ENCODE results near the gene GNAI2.

Gene GNAI2

GRCh38 chr3:50272911-50273688 lies 37.1 kb downstream of the GNAI2 start:
- DNase-seq (ENCODE audit: low spot score) = peak; percentile 98
- in situ Hi-C loops (cut with MboI; ENCODE audit: low sequenced_read_pairs, unreplicated experiment) = loop anchor here (5.0 kb wide), 1 partner anchor 81 kb away; the partner anchor contains the start of gene GNAT1
- peak; percentile 99 for TF ChIP-seq CTCF (IDR thresholded peaks at IDR 0.05; ENCODE audit: borderline replicate concordance, control extremely low read depth, extremely low read depth, insufficient read depth, missing control alignments)

- no peak for DNase-seq (ENCODE audit: low spot score)
- in situ Hi-C loops (cut with MboI; ENCODE audit: low sequenced_read_pairs, unreplicated experiment) = loop anchor here (5.0 kb wide), 1 partner anchor 81 kb away; the partner anchor contains the start of gene GNAT1
- no peak for TF ChIP-seq CTCF (IDR thresholded peaks at IDR 0.05; ENCODE audit: borderline replicate concordance, control extremely low read depth, extremely low read depth, insufficient read depth, missing control alignments)
Observed at GRCh38 chr3:50273689-50274065, 37.7 kb downstream of the GNAI2 start.

GRCh38 chr3:50274371-50275104 lies 38.5 kb downstream of the GNAI2 start:
- peak; percentile 83 for DNase-seq (ENCODE audit: low spot score)
- in situ Hi-C loops (cut with MboI; ENCODE audit: low sequenced_read_pairs, unreplicated experiment) = loop anchor here (5.0 kb wide), 1 partner anchor 82 kb away; the partner anchor contains the start of gene GNAT1
- TF ChIP-seq CTCF (IDR thresholded peaks at IDR 0.05; ENCODE audit: borderline replicate concordance, control extremely low read depth, extremely low read depth, insufficient read depth, missing control alignments) = peak; percentile 50

- in situ Hi-C loops (cut with MboI; ENCODE audit: low sequenced_read_pairs, unreplicated experiment) = no loop called here
- DNase-seq (ENCODE audit: low spot score) = no peak
- no peak for TF ChIP-seq CTCF (IDR thresholded peaks at IDR 0.05; ENCODE audit: borderline replicate concordance, control extremely low read depth, extremely low read depth, insufficient read depth, missing control alignments)
Observed at GRCh38 chr3:50275141-50275995, 39.4 kb downstream of the GNAI2 start.

GRCh38 chr3:50275996-50276761 lies 40.2 kb downstream of the GNAI2 start:
- in situ Hi-C loops (cut with MboI; ENCODE audit: low sequenced_read_pairs, unreplicated experiment) = no loop called here
- no peak for DNase-seq (ENCODE audit: low spot score)
- TF ChIP-seq CTCF (IDR thresholded peaks at IDR 0.05; ENCODE audit: borderline replicate concordance, control extremely low read depth, extremely low read depth, insufficient read depth, missing control alignments) = no peak
